Amygdala (tissue), 56 donors: ENCODE measurements around the gene IGFBP1.
"Not testable (repeated sequence)": the region's sequence is repeated elsewhere in the genome, so short reads cannot be mapped to it uniquely, and the experiment has no call there.

Experiments used
- DNase-seq, 56 donors: peaks; one replicate each; lab custom pipeline; 2025; lab: John Stamatoyannopoulos, UW

IGFBP1 gene

GRCh38 chr7:45924283-45924682 lies 36.0 kb downstream of the IGFBP1 start:
- DNase-seq, result no peak

GRCh38 chr7:45927721-45928120 lies 39.4 kb downstream of the IGFBP1 start:
- no peak for DNase-seq

GRCh38 chr7:45930967-45931366 lies 42.7 kb downstream of the IGFBP1 start:
- DNase-seq, result no peak

- no peak for DNase-seq
These were observed 49.0 kb downstream of the IGFBP1 start for GRCh38 chr7:45937301-45937700.

GRCh38 chr7:45937862-45938261 lies 49.6 kb downstream of the IGFBP1 start:
- DNase-seq, result no peak

- no peak for DNase-seq
These were observed 50.5 kb downstream of the IGFBP1 start for GRCh38 chr7:45938626-45939302.

GRCh38 chr7:45939574-45939973 lies 51.3 kb downstream of the IGFBP1 start:
- DNase-seq, result no peak

GRCh38 chr7:45940237-45940781 lies 52.0 kb downstream of the IGFBP1 start:
- not testable (repeated sequence) for DNase-seq

- DNase-seq, result no peak
These were observed 52.7 kb downstream of the IGFBP1 start for GRCh38 chr7:45940939-45941338.
